Activated gamma-delta T cell (primary cell): Measurements from ENCODE around the gene C1QTNF1.

Source experiments
- DNase-seq: peaks from one replicate; lab custom pipeline; 2025; lab: John Stamatoyannopoulos, UW

The C1QTNF1 gene

GRCh38 chr17:78992542-78993212 is 31.3 kb upstream of the C1QTNF1 start:
- DNase-seq = no peak

GRCh38 chr17:78993241-78993956 is 30.6 kb upstream of the C1QTNF1 start:
- no peak for DNase-seq

GRCh38 chr17:78993981-78994671 is 29.8 kb upstream of the C1QTNF1 start:
- no peak for DNase-seq

- no peak for DNase-seq
These were observed 28.8 kb upstream of the C1QTNF1 start for GRCh38 chr17:78995022-78995760.

- DNase-seq = no peak
These were observed 28.1 kb upstream of the C1QTNF1 start for GRCh38 chr17:78995761-78996451.

GRCh38 chr17:78996781-78997201 is 27.2 kb upstream of the C1QTNF1 start:
- no peak for DNase-seq

GRCh38 chr17:78997231-78997741 is 26.7 kb upstream of the C1QTNF1 start:
- DNase-seq = no peak

- DNase-seq = no peak
These were observed 26.1 kb upstream of the C1QTNF1 start for GRCh38 chr17:78997881-78998280.

GRCh38 chr17:78998311-78999055 is 25.5 kb upstream of the C1QTNF1 start:
- DNase-seq = no peak

GRCh38 chr17:78999056-78999768 is 24.8 kb upstream of the C1QTNF1 start:
- DNase-seq = no peak

GRCh38 chr17:78999947-79000395 is 24.0 kb upstream of the C1QTNF1 start:
- DNase-seq = no peak

GRCh38 chr17:79000396-79001189 is 23.4 kb upstream of the C1QTNF1 start:
- no peak for DNase-seq

- no peak for DNase-seq
These were observed 22.6 kb upstream of the C1QTNF1 start for GRCh38 chr17:79001190-79002020.

- no peak for DNase-seq
These were observed 21.7 kb upstream of the C1QTNF1 start for GRCh38 chr17:79002291-79002690.

GRCh38 chr17:79002796-79003593 is 21.0 kb upstream of the C1QTNF1 start:
- no peak for DNase-seq

GRCh38 chr17:79003661-79004411 is 20.1 kb upstream of the C1QTNF1 start:
- DNase-seq = no peak
